NT2/D1 (cell line): Measurements from ENCODE around the gene NRTN.
"Not testable (repeated sequence)": the region's sequence is repeated elsewhere in the genome, so short reads cannot be mapped to it uniquely, and the experiment has no call there.

Experiments
- DNase-seq: peaks from one replicate; pipeline ENCODE4 v3.0.0-alpha.2; 2011; ENCODE audit warnings: low read depth, low spot score
- H3K27me3 ChIP-seq: 2 replicates; pipeline ENCODE4 v1.6.0; 2011; ENCODE audit warnings: mild to moderate bottlenecking; ENCODE audit not compliant: insufficient read length, insufficient read depth
- H3K36me3 ChIP-seq: 2 replicates; pipeline ENCODE4 v1.6.1; 2011; ENCODE audit warnings: mild to moderate bottlenecking, low read length, mixed read lengths; ENCODE audit not compliant: insufficient read depth, insufficient read length
- H3K4me1 ChIP-seq: 2 replicates; pipeline ENCODE4 v1.5.1; 2011; ENCODE audit not compliant: insufficient read depth, insufficient read length
- H3K4me3 ChIP-seq: 2 replicates; pipeline ENCODE4 v1.5.1; 2011; ENCODE audit warnings: low read depth; ENCODE audit not compliant: insufficient read length
- H3K9ac ChIP-seq: 2 replicates; pipeline ENCODE4 v1.6.0; 2011; ENCODE audit warnings: low read depth; ENCODE audit not compliant: insufficient read length
- H3K9me3 ChIP-seq: 2 replicates; pipeline ENCODE4 v1.5.1; 2011; ENCODE audit warnings: mild to moderate bottlenecking, low read length; ENCODE audit not compliant: insufficient read depth
- SUZ12 ChIP-seq: IDR thresholded peaks from 2 replicates; pipeline ENCODE4 v1.6.1; 2011; ENCODE audit not compliant: insufficient read length, insufficient read depth; ENCODE audit errors: extremely low read depth
- YY1 ChIP-seq: IDR thresholded peaks from 2 replicates; pipeline ENCODE4 v1.6.1; 2011; ENCODE audit not compliant: insufficient read length, insufficient read depth
- ZNF274 ChIP-seq: IDR thresholded peaks from 2 replicates; pipeline ENCODE4 v1.6.1; 2011; ENCODE audit warnings: mild to moderate bottlenecking, low read depth, low read length

The NRTN gene

DNA sequence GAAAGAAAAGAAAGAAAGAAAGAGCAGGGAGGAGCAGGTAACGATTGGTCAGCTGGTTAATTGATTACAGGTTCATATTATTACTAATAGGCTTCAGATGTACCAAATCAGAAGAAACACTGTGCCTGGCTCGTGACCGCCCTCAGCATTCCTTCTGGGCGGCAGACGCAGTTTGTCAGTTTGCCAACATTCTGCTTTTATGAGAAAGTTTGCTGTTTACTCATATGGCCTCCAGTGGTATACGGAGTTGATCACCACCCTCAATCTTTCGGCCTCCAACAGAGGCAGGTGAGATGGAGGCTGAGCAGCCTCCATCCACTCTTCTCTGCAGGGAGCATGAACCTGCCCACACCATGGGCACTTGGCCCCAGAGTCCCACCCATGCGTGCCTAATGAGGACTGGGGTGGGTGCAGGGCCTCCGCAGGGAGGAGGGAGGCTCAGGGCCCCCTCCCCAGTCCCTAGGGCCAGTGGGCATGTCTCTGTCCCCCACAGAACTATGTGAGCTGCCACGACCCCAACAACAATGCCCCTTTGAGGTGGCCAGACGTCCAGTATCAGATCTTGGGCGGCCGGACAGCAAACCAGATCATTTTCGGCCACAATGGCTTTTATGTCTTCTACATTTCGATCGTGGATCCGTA is 29.1 kb upstream of the NRTN start:
- peaks cover 10% of the 10 kb centered on the region for H3K4me1 ChIP-seq
- no peak overlapping the region for H3K4me3 ChIP-seq
- no peaks in the 10 kb centered on the region for H3K27me3 ChIP-seq
- no peaks in the 10 kb centered on the region for H3K36me3 ChIP-seq
- no peak for DNase-seq
- H3K9ac ChIP-seq, result no peak overlapping the region
- TF ChIP-seq ZNF274, result no peak
- TF ChIP-seq SUZ12, result no peak
- no peak for TF ChIP-seq YY1
- H3K9me3 ChIP-seq, result no peaks in the 10 kb centered on the region

GRCh38 chr19:5778402-5778801 is 26.5 kb upstream of the NRTN start:
- H3K27me3 ChIP-seq, result no peaks in the 10 kb centered on the region
- H3K36me3 ChIP-seq, result peaks cover 17% of the 10 kb centered on the region
- no peak for TF ChIP-seq ZNF274
- TF ChIP-seq SUZ12, result no peak
- TF ChIP-seq YY1, result no peak
- DNase-seq, result no peak
- no peaks in the 10 kb centered on the region for H3K9me3 ChIP-seq
- H3K9ac ChIP-seq, result no peak overlapping the region
- H3K4me1 ChIP-seq, result peaks cover 2% of the 10 kb centered on the region
- H3K4me3 ChIP-seq, result no peak overlapping the region

GRCh38 chr19:5780916-5781315 is 24.0 kb upstream of the NRTN start:
- H3K27me3 ChIP-seq, DNase-seq, H3K4me3 ChIP-seq, H3K4me1 ChIP-seq, H3K9me3 ChIP-seq, H3K9ac ChIP-seq: not testable (repeated sequence)
- peaks cover 40% of the 10 kb centered on the region for H3K36me3 ChIP-seq

- no peak for DNase-seq
- Histone ChIP-seq H3K27me3 (no peaks in the 10 kb centered on the region), H3K4me3 (no peak overlapping the region), H3K36me3 (peaks cover 54% of the 10 kb centered on the region), H3K4me1 (peaks cover 2% of the 10 kb centered on the region), H3K9ac (no peak overlapping the region), H3K9me3 (no peaks in the 10 kb centered on the region)
- TF ChIP-seq YY1 (no peak), ZNF274 (no peak), SUZ12 (no peak)
Measured at GRCh38 chr19:5782322-5782721, 22.5 kb upstream of the NRTN start.

- Histone ChIP-seq H3K9me3 (no peaks in the 10 kb centered on the region), H3K4me3 (no peak overlapping the region), H3K27me3 (no peaks in the 10 kb centered on the region), H3K4me1 (peaks cover 4% of the 10 kb centered on the region), H3K9ac (no peak overlapping the region), H3K36me3 (peaks cover 63% of the 10 kb centered on the region)
- no peak for TF ChIP-seq SUZ12
- TF ChIP-seq YY1, result no peak
- no peak for TF ChIP-seq ZNF274
- no peak for DNase-seq
Measured at GRCh38 chr19:5782945-5783919, 21.6 kb upstream of the NRTN start.

DNA sequence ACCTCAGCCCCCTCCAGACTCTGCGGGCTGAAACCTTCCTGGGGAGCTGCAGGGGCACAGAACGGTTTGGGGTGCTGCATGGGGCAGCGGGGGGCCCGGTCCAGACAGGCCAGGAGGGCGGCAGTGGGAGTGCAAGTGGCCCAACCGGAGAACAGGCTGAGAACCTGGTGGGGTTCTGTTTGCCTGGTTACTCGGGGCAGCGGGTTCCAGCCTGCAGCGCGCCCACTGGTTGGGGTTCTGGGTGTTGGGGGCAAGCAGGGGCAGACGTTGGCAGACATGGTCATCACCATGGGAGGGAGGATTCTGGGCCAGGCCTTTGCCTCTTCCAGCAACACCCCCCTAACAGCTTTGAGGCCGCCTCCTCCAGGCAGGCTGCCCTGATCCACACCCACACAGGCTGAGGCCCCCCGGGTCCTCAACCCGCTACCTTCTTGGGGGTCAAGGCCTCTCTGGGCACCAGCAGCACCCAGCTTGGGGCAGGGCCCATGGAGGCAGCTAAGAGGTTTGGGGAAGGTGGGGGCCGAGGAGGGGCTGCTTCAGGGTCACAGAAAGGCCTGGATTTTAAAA is 20.2 kb upstream of the NRTN start, which contains the start of gene PRR22:
Gene PRR22, minus strand, starts transcription at position 166 of the 567 bp plus-strand sequence. Its CDS starts 86 bp downstream, at position 80.
- Histone ChIP-seq H3K9me3 (no peaks in the 10 kb centered on the region), H3K4me1 (peaks cover 2% of the 10 kb centered on the region), H3K27me3 (no peaks in the 10 kb centered on the region), H3K4me3 (no peak within 1 kb of the TSS), H3K9ac (no peak within 1 kb of the TSS), H3K36me3 (peaks cover 76% of the 10 kb centered on the region)
- DNase-seq, result no peak
- TF ChIP-seq SUZ12, result no peak
- TF ChIP-seq ZNF274, result no peak
- no peak for TF ChIP-seq YY1

DNA sequence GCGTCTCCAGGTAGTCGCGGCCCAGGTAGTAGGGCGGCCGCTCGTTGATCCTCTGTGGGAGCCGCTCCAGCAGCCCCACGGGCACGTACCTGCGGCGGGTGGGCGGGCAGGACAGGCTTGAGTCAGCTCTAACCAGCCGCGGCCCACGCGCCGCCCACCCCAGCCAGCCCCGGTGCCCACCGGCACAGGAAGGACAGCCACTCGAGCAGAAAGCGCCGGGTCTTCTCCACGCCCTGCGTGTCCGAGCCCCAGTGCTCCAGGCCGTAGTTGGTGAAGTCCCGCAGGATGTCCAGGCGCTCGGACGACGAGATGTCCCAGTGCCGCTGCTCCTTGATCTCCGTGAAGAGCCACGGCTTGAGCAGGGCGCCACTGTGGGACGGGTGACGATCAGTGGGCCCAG is 19.4 kb upstream of the NRTN start:
- H3K4me1 ChIP-seq, result peaks cover 5% of the 10 kb centered on the region
- no peak for DNase-seq
- TF ChIP-seq YY1, result no peak
- no peak for TF ChIP-seq SUZ12
- no peak for TF ChIP-seq ZNF274
- no peaks in the 10 kb centered on the region for H3K27me3 ChIP-seq
- no peak overlapping the region for H3K4me3 ChIP-seq
- peaks cover 81% of the 10 kb centered on the region for H3K36me3 ChIP-seq
- H3K9ac ChIP-seq, result no peak overlapping the region
- H3K9me3 ChIP-seq, result no peaks in the 10 kb centered on the region
